ENCODE measurements around the gene MAST4.

DNA sequence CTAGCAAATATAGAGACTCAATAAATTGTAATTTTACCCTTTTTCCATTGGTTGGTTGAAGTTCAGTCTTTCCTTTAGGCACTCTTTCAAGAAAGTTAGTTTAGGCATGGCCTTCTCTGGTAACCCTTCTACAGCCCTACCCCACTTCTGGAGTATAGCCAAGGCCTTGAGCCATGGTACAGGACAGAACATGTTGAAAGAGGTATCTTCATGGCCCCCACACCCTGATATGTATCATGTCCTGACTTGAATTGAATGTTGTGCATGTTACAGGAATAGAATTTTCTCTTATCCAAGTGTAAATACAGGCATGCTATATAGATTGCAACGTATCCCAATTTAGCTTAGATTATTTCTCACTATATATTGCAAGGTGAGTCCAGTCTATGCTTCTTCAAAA, 424.8 kb downstream of the MAST4 start:
- no peak for TF ChIP-seq POLR2A (IDR thresholded peaks at IDR 0.05)
- TF ChIP-seq, protein P1, sequence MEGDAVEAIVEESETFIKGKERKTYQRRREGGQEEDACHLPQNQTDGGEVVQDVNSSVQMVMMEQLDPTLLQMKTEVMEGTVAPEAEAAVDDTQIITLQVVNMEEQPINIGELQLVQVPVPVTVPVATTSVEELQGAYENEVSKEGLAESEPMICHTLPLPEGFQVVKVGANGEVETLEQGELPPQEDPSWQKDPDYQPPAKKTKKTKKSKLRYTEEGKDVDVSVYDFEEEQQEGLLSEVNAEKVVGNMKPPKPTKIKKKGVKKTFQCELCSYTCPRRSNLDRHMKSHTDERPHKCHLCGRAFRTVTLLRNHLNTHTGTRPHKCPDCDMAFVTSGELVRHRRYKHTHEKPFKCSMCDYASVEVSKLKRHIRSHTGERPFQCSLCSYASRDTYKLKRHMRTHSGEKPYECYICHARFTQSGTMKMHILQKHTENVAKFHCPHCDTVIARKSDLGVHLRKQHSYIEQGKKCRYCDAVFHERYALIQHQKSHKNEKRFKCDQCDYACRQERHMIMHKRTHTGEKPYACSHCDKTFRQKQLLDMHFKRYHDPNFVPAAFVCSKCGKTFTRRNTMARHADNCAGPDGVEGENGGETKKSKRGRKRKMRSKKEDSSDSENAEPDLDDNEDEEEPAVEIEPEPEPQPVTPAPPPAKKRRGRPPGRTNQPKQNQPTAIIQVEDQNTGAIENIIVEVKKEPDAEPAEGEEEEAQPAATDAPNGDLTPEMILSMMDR (IDR thresholded peaks at IDR 0.05): no peak

All from uterus (tissue), 2 donors.